OCI-LY1 (cell line): ENCODE measurements around the gene SMIM22.

Experiments
- EZH2 ChIP-seq: fragments of 200-600 bp; sonication (generic), shearing (Covaris generic); IDR thresholded peaks from 2 replicates; pipeline ENCODE4 v1.8.0; 2017; ENCODE audit warnings: borderline replicate concordance, mixed run types, mild to moderate bottlenecking, antibody characterized with exemption, low read length, moderate library complexity, mixed read lengths
- TF ChIP-seq, protein P1 (sequence below): fragments of 200-600 bp; sonication (generic), shearing (Covaris generic); IDR thresholded peaks from 2 replicates; pipeline ENCODE4 v1.5.1; 2017; ENCODE audit warnings: mild to moderate bottlenecking, antibody characterized with exemption, low read length, moderate library complexity, mixed read lengths

DNA sequence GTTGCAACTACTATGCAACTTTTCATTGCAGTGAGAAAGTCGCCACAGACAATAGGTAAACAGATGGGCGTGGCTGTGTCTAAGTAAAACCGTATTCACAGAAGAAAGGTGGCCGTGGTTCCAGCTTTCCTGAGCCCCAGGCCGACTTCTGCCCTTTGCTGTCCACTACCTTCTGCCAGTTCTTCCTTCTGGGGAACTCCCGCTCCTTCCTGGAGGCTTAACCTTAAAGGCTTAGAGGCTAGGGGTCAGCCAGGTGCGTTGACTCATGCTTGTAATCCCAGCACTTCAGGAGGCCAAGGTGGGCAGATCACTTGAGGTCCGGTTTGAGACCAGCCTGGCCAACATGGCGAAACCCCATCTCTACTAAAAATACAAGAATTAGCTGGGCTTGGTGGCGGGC, 4.9 kb upstream of the SMIM22 start:
- TF ChIP-seq, protein P1, sequence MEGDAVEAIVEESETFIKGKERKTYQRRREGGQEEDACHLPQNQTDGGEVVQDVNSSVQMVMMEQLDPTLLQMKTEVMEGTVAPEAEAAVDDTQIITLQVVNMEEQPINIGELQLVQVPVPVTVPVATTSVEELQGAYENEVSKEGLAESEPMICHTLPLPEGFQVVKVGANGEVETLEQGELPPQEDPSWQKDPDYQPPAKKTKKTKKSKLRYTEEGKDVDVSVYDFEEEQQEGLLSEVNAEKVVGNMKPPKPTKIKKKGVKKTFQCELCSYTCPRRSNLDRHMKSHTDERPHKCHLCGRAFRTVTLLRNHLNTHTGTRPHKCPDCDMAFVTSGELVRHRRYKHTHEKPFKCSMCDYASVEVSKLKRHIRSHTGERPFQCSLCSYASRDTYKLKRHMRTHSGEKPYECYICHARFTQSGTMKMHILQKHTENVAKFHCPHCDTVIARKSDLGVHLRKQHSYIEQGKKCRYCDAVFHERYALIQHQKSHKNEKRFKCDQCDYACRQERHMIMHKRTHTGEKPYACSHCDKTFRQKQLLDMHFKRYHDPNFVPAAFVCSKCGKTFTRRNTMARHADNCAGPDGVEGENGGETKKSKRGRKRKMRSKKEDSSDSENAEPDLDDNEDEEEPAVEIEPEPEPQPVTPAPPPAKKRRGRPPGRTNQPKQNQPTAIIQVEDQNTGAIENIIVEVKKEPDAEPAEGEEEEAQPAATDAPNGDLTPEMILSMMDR, result no peak
- no peak for TF ChIP-seq EZH2
